GM18867 (cell line): ENCODE data around the gene MYO1B.

Experiments used
- ATAC-seq: cut with Tn5 transposase; IDR thresholded peaks from one replicate; pipeline ENCODE4 v1.9.1; 2021; ENCODE audit warnings: mild to moderate bottlenecking, moderate library complexity; ENCODE audit not compliant: unreplicated experiment

The MYO1B gene

DNA sequence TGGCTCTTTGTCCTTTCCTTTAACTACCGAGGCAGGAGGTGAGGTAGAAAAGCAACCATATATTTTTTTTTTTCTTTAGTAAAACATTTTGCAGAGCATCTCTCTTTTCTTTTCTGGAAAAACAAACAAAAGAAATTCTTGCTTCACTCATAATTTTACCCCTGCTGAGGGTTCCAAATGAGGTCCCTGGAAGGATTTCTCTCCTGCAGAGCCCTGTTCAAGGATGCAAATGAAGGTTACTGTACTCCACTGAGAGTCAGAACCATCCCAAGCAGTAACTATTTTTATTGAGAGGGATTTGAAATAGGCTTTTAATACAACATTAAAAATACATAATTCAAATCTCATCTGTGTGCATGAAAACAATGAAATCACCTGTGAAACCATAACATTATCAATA, 19.5 kb upstream of the MYO1B start:
- no peak for ATAC-seq

DNA sequence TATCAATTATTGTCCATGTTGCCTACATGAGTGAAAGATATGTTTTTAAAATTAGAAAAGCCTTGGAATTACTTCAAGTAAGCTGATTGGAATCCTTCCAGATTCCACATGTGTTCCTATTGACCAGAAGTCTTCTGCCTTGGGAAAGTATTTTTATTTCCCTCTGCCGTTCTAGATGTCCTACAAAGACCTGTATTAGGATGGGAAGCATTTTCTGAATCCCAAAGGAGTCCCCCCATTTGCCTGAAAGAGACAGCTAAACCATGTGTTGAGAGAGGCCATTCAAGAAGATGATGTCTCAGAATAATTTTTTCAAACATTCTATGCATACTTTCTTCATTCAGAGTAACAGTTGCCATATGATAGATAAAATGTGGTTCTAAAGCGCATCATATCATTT, 19.0 kb upstream of the MYO1B start:
- ATAC-seq = no peak

DNA sequence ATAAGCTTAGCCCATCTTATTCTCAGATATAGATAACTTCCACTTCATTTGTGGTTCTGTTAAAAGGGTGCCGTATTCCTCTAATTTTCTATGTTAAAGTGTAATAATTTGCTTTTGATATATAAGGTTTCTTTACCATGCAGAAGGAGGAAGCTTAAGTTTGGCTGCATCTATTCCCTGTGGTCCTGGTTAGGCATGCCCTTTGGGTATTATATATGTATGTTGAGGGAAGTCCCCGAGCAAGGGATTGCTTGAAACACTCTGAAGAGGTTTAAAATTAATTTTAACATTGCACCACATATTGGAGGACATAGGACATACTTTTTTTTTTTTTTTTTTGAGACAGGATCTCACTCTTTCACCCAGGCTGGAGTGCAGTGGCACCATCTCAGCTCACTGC, 16.9 kb upstream of the MYO1B start:
- ATAC-seq = no peak

DNA sequence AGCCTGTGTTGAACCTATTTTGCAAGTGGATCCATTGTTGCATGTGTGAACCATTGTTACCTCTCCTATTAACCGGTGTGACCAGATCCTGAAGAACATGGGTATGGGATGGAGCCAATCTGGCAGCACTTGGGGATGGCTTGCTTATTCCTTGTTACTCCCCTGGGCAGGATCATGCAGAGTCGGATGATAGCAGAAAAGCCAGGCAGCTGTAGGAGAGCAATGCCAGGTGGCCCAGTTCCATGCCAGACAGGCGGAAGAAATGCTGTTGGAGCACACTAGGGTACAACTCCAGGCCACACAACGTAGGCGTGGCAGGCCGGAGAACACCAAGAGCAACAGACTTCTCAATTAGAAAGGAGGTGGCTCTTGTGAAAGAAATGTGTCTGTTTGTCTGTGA, 16.3 kb upstream of the MYO1B start:
- no peak for ATAC-seq

DNA sequence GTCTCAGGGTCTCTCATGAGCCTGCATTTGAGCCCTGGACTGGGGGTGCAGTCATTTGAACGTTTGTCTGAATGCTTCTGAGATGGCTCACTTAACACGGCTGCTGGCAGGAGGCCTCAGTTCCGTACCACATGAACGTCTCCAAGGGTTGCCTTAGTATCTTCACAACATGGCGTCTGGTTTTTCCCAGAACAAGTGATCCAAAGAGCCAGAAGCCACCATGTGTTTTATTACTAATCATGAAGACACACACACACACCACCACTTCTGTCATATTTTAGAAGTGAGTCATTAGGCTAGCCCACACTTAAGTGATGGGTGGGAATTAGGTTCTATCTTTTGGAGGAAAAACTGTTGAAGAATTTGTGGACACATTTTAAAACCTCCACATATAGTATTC, 15.0 kb upstream of the MYO1B start:
- ATAC-seq = no peak

DNA sequence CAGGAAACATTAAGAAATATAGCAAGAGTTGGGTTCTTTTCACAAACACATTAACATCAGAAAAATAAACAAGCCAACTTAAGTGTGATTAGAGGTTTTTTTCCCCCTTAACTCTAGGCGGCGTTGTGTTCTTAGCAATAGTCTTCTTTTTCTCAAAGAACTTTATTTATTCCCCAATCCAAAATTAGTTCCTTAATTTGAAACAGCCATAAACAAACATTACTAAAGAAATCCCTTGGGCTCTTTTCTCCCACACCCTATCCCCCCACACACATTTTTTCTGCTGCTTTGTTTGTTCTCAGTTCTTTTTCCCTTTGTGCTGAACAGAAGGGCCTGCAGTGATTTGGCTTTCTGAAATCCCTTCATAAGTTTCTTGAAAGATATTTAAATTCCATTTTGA, 13.2 kb upstream of the MYO1B start:
- no peak for ATAC-seq

DNA sequence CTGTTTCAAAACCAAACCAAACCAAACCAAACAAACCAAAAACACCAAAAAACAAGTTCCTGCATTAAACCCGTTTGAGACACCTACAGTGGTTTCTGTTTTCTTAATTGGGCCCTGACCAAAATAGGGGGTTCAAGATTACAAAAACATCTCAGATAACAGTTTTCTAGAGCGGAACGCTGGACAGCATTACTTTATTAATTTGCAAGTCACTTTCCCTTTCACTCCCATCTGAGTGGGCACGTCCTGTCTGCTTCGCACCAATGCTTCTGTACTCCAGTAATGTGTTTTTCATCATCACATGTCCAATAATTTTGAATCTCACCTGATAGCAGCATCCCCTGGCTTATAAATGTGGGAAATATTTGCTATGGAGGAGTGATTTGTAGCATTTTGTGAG, 11.7 kb upstream of the MYO1B start:
- ATAC-seq = no peak

DNA sequence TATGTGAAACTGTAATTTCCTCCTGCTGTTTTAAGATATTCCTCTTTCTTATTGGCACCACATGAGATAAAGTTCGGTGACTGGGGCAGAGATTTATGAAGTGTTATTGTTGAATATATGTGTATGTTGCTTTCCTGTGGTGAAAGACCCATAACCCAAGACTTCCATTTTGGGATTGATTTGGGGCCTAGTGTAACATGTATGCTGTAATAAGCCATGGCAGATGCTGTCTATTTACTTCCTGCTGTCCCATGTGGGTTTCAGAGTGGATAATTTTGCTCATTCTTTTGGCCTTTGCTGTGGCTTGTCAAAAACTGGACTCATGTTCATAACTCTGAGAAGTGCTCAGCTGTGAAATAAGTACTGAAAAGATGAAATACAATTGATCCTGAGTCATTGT, 10.8 kb upstream of the MYO1B start:
- no peak for ATAC-seq

DNA sequence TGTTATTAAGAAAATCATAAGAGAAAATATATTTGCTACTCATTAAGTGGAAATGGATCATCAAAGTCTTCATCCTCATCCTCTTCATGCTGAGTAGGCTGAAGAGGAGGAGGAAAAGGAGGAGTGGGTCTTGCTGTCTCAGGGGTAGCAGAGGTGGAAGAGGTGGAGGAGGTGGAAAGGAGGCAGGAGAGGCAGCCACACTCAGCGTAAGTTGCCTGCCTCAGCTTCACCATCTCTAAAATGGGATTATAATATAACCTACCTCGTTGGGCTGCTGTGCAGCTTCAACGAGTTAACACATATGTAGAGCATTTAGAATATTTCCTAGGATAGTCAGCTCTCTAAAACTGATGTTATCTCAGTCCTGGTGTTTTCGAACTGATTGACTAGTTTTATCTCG, 4.3 kb upstream of the MYO1B start:
- no peak for ATAC-seq

DNA sequence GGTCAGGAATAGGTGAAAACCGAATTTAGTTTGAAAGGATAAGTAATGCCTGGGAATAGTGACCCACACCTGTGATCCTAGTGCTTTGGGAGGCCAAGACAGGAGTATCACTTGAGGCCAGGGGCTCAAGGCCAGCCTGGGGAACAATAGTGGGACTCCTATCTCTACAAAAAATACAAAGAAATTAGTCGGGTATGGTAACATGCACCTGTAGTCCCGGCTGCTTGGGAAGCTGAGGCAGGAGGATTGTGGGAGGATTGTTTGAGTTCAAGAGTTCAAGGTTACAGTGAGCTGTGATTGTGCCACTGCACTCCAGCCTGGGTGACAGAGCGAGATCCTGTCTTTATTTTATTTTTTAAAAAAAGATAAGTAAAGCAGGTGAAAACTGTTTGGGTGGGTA, 3.8 kb upstream of the MYO1B start:
- no peak for ATAC-seq

DNA sequence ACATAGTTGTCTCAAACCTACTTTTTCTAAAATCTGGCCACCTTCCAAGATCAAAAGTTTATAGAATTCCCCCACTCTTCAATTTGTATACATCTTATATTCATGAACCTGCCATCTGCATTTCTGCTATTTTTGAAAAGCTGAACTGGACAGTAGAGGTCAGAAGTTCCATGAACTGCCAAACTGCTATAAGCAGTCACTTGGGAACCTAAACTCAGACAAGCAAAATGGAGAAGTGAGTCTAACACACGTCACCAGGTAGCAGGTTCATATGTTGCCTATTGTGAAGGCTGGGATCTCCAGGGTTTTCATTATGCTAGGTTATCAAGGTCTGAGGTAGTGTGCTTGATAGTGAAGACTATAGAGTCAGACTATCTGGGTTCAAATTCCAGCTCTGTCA, 2.0 kb upstream of the MYO1B start:
- peak; percentile 53 for ATAC-seq

DNA sequence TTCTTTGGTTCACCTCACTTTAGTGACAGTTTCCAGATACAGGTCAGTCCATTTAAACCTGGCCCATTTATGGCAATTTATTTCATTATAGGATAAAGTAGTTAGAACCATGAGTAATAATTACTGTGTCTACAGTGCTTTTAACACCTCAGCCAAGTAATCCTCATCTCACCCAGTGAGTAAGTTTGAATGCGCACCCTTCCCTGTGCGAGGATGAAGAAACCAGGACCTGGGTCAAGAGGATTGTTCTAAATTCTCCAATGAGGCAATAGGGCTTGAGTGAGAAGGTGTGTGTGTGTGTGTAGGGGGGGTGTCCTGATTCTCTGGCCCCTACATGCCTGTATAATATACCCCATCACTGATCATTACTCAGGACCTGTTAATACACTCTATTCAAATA, 854 bp upstream of the MYO1B start:
- no peak for ATAC-seq

DNA sequence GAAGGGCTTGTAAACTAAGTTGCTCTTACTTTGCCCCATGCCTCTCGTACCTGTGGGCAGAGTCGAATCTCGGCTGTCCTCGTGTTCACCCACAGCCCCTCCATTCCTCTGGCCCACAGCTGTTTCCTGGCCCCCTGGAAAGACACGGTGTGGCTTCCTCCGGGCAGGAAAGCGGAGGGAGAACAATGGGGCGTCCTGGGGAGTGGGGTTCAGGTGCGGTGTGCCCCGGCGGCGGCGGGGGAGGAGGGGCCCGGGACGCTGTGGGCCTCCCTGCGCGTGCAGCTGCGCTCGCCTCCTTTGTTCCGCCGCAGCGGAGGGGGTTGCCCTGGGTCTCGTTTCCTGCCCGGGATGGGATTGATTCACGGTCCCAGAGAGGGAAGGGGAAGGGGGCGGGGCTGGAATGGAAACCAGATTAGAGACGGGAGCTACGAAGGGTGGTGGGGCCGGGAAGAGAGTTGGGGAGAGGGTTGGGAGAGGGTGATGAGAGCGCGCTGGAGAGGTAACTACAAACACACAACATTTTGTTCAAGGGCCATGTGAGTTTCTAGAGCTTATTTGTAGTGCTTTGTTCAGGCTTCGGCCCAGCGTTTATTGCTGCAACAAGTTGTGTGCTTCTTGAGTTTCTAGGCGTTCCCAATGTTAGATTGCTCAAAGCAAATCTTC, 796 bp downstream of the MYO1B start:
- peak; percentile 5 for ATAC-seq

DNA sequence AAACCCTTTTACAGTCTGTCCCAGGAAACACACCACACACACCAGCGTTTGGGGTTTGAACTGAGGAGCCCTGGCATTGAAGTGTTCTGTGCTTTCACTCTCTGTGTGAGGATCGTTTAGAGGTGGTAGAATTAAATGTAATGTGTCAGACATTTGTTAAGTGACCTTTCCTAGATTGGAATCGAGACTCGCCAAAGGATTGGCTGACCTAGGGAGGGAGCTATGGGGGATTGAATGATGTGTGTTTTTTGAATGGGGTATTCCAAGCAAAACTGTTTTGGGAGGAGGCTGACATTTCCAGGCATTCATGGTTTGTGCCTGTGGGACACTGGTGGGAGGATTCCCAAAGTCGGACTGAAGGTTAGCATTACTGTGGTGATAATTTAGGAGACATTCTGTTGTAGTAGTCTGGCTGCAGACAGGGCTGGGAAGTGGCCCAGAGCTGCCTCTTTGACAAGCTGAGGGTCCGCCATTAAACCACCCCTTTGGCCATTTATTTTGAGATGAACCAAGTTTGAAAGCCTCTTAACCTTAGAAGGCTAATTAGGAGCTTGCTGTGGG, 1.7 kb downstream of the MYO1B start:
- no peak for ATAC-seq

DNA sequence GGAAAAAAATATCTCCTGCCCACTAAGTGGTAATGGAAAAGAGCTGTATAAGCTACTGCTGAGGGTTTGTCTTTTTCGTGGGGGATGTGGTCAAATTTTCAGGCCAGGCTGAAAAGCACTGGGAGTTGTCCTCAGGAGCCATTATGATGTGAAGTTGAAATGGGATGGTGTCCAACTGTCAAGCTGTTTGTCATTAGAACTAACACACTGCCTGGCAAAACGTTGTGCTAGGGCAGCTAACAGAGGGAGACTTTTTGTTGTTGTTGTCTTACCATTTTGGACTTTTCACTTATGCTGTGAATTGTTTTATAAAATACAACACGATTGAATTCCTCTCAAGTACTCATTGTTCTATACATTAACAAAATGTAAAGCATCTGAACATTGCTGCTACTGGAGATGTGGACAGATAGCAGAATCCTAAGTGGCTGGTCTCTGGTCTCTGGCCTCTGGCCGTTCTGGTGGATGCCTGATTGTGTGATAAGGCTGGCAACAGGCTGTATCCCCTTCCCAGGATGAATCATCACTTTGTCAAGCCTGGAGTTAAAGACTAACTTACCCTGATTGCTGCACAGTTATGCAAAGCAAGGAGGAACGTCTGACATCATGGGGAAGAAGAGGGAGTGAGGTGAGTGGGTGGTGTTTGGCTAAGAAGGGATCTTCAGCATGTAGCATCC, 2.3 kb downstream of the MYO1B start:
- ATAC-seq = no peak

DNA sequence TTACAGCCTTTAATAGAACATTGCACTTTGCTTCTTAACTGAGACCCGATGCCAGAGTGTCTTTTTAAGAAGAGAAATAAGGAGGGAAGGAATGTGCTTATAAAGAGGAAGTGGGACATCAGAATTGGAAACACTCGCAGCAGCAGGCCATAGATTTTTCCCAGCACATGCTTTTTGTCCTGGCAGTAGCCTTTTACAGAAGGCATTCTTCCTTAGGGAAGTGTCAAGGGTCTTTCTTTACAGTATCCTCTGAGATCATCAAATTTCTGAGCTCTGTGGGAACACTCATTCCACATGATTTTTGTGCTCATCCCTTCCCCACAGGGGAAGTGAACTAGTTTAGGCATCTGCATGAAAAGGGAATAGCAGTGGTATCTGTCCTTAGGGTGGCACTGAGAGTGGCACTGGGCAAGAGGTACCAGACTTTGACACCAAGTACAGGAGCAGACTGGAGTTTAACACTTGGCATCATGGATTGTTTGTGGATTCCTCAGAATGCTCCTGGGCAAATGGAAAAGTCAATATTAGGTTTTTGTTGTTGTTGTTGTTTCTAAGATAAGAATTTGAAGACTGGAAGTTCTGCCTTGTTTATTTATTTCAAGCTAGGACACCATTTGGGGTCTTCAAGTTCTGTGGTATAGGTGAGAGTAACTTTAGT, 4.1 kb downstream of the MYO1B start:
- ATAC-seq = no peak

DNA sequence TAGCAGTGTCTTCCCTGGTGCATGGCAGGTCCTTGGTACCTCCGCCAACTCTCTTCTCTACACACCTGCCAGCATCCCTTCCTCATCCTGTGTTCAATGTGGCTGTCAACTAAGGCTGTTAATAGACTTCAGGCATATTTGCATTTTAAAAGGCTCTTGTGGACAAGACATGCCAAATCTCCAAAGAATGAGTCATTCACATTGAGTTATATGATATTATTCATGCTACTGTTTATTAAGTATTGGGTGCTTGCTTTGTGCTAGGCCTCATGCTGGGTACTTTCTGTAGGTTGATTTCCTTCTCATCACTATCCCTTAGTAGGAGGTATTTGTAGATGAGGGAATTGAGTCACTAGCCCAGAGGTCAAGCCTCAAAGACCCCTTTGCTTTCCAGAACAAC, 5.2 kb downstream of the MYO1B start:
- no peak for ATAC-seq

DNA sequence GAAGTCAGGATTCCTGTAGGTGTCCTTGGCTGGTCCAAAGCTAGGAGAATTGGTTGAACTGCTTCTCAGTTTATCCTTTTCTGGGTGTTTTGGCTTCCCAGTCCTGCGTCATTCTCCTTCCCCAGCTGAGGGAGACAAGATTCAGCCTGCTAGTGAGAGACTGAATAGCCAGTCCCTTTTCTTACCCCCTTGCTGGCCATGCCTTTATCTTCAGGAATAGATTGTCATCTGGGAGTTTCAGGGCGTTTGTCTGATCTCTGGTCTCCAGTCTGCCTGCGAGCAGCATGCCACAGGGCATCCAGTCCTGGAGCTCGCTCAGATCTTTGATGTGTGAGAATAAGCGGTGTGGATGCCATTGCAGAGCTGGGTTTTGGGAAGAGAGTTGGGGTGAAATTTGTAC, 5.8 kb downstream of the MYO1B start:
- no peak for ATAC-seq

DNA sequence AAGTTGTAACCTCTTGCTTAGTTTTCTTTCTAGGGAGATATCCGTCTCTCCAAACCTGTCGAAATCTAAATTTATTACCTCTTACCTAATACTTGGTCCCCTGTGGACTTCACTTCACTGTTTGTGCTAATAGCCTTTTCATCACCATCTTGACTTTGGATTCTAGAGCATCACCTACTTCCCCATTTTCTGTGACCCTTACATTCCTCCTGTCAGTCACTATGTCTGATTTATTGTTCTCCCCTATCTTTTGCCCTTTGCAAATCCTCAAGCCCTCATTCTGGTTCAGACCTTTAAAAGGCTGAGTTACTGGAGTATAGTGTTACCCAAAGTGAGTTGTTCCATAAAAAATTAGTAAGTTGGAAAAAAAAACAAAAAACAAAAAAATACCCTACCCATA, 7.5 kb downstream of the MYO1B start:
- ATAC-seq = no peak

DNA sequence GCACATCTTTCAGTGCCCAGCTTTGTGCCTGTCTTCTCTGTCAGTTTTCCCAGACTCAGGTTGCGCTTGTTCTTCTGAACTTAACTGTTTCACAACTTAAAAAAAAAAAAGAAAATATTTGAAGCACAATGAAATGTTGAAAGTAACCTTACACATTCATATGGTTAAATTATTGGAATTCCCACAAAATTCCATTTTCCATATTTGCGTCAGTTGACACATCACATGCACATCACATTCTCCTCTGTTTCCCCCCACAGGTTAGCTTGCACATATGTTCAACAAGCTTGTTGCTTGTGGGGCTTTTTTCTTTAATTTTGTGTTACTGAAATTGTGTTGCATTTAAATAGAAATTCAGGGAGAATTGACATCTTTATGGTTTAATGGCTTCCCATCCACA, 8.3 kb downstream of the MYO1B start:
- ATAC-seq = no peak

DNA sequence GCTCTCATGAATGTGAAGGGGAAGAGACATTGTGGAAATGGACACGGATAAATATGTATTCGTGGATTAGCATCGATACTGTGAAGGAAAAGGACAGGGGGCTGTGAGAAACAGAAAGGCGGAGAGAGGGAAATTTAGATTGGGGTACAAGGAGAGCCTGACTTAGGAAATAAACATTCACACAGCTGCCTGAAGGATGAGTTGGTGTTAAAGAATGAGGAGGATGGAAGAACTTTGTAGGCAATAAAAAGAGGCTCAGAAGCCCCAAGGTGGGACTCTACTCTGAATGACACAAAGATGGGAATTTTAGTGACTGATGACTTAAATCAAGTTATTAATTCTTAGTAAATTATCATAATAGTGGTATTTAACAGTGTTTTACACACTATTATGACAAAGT, 10.1 kb downstream of the MYO1B start:
- no peak for ATAC-seq

DNA sequence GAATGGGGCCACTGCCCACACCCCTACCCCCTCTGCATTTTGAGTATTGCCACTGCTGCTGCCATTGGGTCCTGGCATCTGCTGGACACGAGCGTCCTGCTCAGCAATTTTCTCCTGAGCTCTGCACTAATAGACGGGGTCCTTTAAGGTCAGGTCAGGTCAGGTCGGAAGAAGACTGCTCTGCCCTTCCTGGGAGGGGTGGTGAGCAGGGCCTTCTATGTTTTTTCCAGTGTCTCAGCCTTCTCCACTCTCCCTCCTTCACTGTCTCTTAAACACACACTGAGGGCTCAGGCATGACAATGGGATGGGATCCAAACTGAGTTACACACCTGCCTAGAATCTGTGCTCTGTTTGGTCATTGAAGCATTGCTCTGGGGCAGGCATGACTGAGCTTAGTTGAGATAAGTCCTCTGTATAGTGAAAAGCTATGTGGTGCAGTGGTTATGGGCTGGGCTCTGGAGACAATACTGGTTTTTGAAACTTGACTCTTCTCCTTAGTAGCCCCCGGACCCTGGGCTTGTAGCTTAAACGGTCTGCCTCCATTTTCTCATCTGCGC, 10.6 kb downstream of the MYO1B start:
- ATAC-seq = no peak
